ENCODE data around the gene GOLGA6L7. TPM values are rescaled to one million over a fixed set of nuclear protein-coding genes. Genes with fewer than 3 reads are reported as not detected.
"Not testable (repeated sequence)": the region's sequence is repeated elsewhere in the genome, so short reads cannot be mapped to it uniquely, and the experiment has no call there.

The GOLGA6L7 gene
- total RNA-seq, 2 experiments from 2014 or later, result not detected

GRCh38 chr15:28861589-28862293 lies 13.3 kb upstream of the GOLGA6L7 start:
- DNase-seq; POLR2A ChIA-PET; ATAC-seq; H3K27ac Mint-ChIP-seq; H3K9me3 Mint-ChIP-seq (ENCODE audit: insufficient read depth); H3K4me3 Mint-ChIP-seq; H3K4me1 Mint-ChIP-seq (ENCODE audit: low read depth); H3K27me3 Mint-ChIP-seq (ENCODE audit: low read depth); H3K36me3 Mint-ChIP-seq (ENCODE audit: low read depth): not testable (repeated sequence)
- CTCF ChIA-PET, result interaction anchor here (0.9 kb wide), 1 partner anchor 241 kb away, joined by 3 read pairs; no protein-coding TSS in a partner anchor

GRCh38 chr15:28861031-28861534 lies 12.6 kb upstream of the GOLGA6L7 start:
- no peak overlapping the region for H3K4me3 Mint-ChIP-seq
- no peaks in the 10 kb centered on the region for H3K36me3 Mint-ChIP-seq (ENCODE audit: low read depth)
- DNase-seq (no peak), ATAC-seq (no peak)
- no peak overlapping the region for H3K27ac Mint-ChIP-seq
- POLR2A ChIA-PET, result no interaction called here
- no peaks in the 10 kb centered on the region for H3K9me3 Mint-ChIP-seq (ENCODE audit: insufficient read depth)
- CTCF ChIA-PET, result interaction anchor here (0.9 kb wide), 1 partner anchor 241 kb away, joined by 3 read pairs; no protein-coding TSS in a partner anchor
- H3K4me1 Mint-ChIP-seq (ENCODE audit: low read depth), result no peaks in the 10 kb centered on the region
- no peaks in the 10 kb centered on the region for H3K27me3 Mint-ChIP-seq (ENCODE audit: low read depth)

- H3K27me3 Mint-ChIP-seq (ENCODE audit: low read depth); H3K4me1 Mint-ChIP-seq (ENCODE audit: low read depth); POLR2A ChIA-PET; DNase-seq; H3K36me3 Mint-ChIP-seq (ENCODE audit: low read depth); ATAC-seq; H3K4me3 Mint-ChIP-seq; H3K27ac Mint-ChIP-seq; H3K9me3 Mint-ChIP-seq (ENCODE audit: insufficient read depth); CTCF ChIA-PET: not testable (repeated sequence)
Measured at GRCh38 chr15:28854578-28854977, 6.1 kb upstream of the GOLGA6L7 start.

- DNase-seq; H3K9me3 Mint-ChIP-seq (ENCODE audit: insufficient read depth); H3K27ac Mint-ChIP-seq; POLR2A ChIA-PET; CTCF ChIA-PET; H3K27me3 Mint-ChIP-seq (ENCODE audit: low read depth); H3K36me3 Mint-ChIP-seq (ENCODE audit: low read depth); ATAC-seq; H3K4me3 Mint-ChIP-seq; H3K4me1 Mint-ChIP-seq (ENCODE audit: low read depth): not testable (repeated sequence)
Measured at GRCh38 chr15:28853654-28854053, 5.2 kb upstream of the GOLGA6L7 start.

- CTCF ChIA-PET; H3K27ac Mint-ChIP-seq; POLR2A ChIA-PET; DNase-seq; ATAC-seq; H3K36me3 Mint-ChIP-seq (ENCODE audit: low read depth); H3K4me3 Mint-ChIP-seq; H3K27me3 Mint-ChIP-seq (ENCODE audit: low read depth); H3K9me3 Mint-ChIP-seq (ENCODE audit: insufficient read depth): not testable (repeated sequence)
- H3K4me1 Mint-ChIP-seq (ENCODE audit: low read depth), result peaks cover 24% of the 10 kb centered on the region
Measured at GRCh38 chr15:28849766-28850165, 1.3 kb upstream of the GOLGA6L7 start.

- POLR2A ChIA-PET; H3K9me3 Mint-ChIP-seq (ENCODE audit: insufficient read depth); H3K27ac Mint-ChIP-seq; ATAC-seq; DNase-seq; H3K27me3 Mint-ChIP-seq (ENCODE audit: low read depth); CTCF ChIA-PET; H3K36me3 Mint-ChIP-seq (ENCODE audit: low read depth); H3K4me3 Mint-ChIP-seq: not testable (repeated sequence)
- H3K4me1 Mint-ChIP-seq (ENCODE audit: low read depth), result peaks cover 24% of the 10 kb centered on the region
Measured at GRCh38 chr15:28849271-28849670, 827 bp upstream of the GOLGA6L7 start.

GRCh38 chr15:28847959-28848358 lies 485 bp downstream of the GOLGA6L7 start:
- H3K9me3 Mint-ChIP-seq (ENCODE audit: insufficient read depth); ATAC-seq; H3K36me3 Mint-ChIP-seq (ENCODE audit: low read depth); CTCF ChIA-PET; POLR2A ChIA-PET; H3K4me3 Mint-ChIP-seq; H3K27me3 Mint-ChIP-seq (ENCODE audit: low read depth): not testable (repeated sequence)
- peak; percentile 9 for DNase-seq
- H3K27ac Mint-ChIP-seq, result peak overlapping the region; percentile 62
- peaks cover 24% of the 10 kb centered on the region for H3K4me1 Mint-ChIP-seq (ENCODE audit: low read depth)

- CTCF ChIA-PET; POLR2A ChIA-PET; H3K27me3 Mint-ChIP-seq (ENCODE audit: low read depth); H3K9me3 Mint-ChIP-seq (ENCODE audit: insufficient read depth); H3K36me3 Mint-ChIP-seq (ENCODE audit: low read depth): not testable (repeated sequence)
- Mint-ChIP-seq H3K27ac (peak overlapping the region; percentile 62), H3K4me3 (peak overlapping the region; percentile 12), H3K4me1 (ENCODE audit: low read depth) (peaks cover 24% of the 10 kb centered on the region)
- DNase-seq, result peak; percentile 62
- ATAC-seq, result peak; percentile 98
Measured at GRCh38 chr15:28847247-28847646, 1.2 kb downstream of the GOLGA6L7 start.

GRCh38 chr15:28844147-28844546 lies 4.3 kb downstream of the GOLGA6L7 start:
- H3K4me1 Mint-ChIP-seq (ENCODE audit: low read depth), result peaks cover 24% of the 10 kb centered on the region
- H3K9me3 Mint-ChIP-seq (ENCODE audit: insufficient read depth); CTCF ChIA-PET; H3K36me3 Mint-ChIP-seq (ENCODE audit: low read depth); DNase-seq; ATAC-seq; H3K27ac Mint-ChIP-seq; H3K27me3 Mint-ChIP-seq (ENCODE audit: low read depth); POLR2A ChIA-PET; H3K4me3 Mint-ChIP-seq: not testable (repeated sequence)

- H3K27me3 Mint-ChIP-seq (ENCODE audit: low read depth); ATAC-seq; H3K9me3 Mint-ChIP-seq (ENCODE audit: insufficient read depth); CTCF ChIA-PET; H3K27ac Mint-ChIP-seq; H3K4me3 Mint-ChIP-seq; POLR2A ChIA-PET; DNase-seq; H3K36me3 Mint-ChIP-seq (ENCODE audit: low read depth): not testable (repeated sequence)
- peaks cover 24% of the 10 kb centered on the region for H3K4me1 Mint-ChIP-seq (ENCODE audit: low read depth)
Measured at GRCh38 chr15:28843520-28843919, 4.9 kb downstream of the GOLGA6L7 start.

GRCh38 chr15:28842210-28842609 lies 6.2 kb downstream of the GOLGA6L7 start:
- ATAC-seq; POLR2A ChIA-PET; H3K27me3 Mint-ChIP-seq (ENCODE audit: low read depth); H3K36me3 Mint-ChIP-seq (ENCODE audit: low read depth); H3K9me3 Mint-ChIP-seq (ENCODE audit: insufficient read depth); DNase-seq; CTCF ChIA-PET; H3K27ac Mint-ChIP-seq; H3K4me3 Mint-ChIP-seq: not testable (repeated sequence)
- H3K4me1 Mint-ChIP-seq (ENCODE audit: low read depth), result peaks cover 11% of the 10 kb centered on the region

- H3K36me3 Mint-ChIP-seq (ENCODE audit: low read depth); DNase-seq; CTCF ChIA-PET; ATAC-seq; H3K4me3 Mint-ChIP-seq; H3K27me3 Mint-ChIP-seq (ENCODE audit: low read depth); POLR2A ChIA-PET; H3K9me3 Mint-ChIP-seq (ENCODE audit: insufficient read depth); H3K4me1 Mint-ChIP-seq (ENCODE audit: low read depth); H3K27ac Mint-ChIP-seq: not testable (repeated sequence)
Measured at GRCh38 chr15:28840285-28840684, 8.2 kb downstream of the GOLGA6L7 start.
